GM20431 (cell line): ENCODE measurements around the gene PRDM5.

Source experiments
- in situ Hi-C: fragments of 300-500 bp; cut with MseI, MboI; formaldehyde crosslinking; loops from one replicate; pipeline ENCODE4 v1.15.0; 2020; ENCODE audit warnings: low sequenced_read_pairs; ENCODE audit not compliant: unreplicated experiment

The PRDM5 gene

GRCh38 chr4:120826853-120827252 is 95.7 kb downstream of the PRDM5 start:
- in situ Hi-C loops: no loop called here

GRCh38 chr4:120826449-120826848 is 96.1 kb downstream of the PRDM5 start:
- in situ Hi-C loops: no loop called here

GRCh38 chr4:120824946-120825345 is 97.6 kb downstream of the PRDM5 start:
- in situ Hi-C loops: no loop called here

- in situ Hi-C loops: no loop called here
Observed at GRCh38 chr4:120821977-120822376, 100.5 kb downstream of the PRDM5 start.

- in situ Hi-C loops: no loop called here
Observed at GRCh38 chr4:120821029-120821428, 101.5 kb downstream of the PRDM5 start.

- in situ Hi-C loops: no loop called here
Observed at GRCh38 chr4:120819805-120820437, 102.6 kb downstream of the PRDM5 start.

GRCh38 chr4:120816296-120816965 is 106.1 kb downstream of the PRDM5 start:
- in situ Hi-C loops: no loop called here

GRCh38 chr4:120815361-120815760 is 107.2 kb downstream of the PRDM5 start:
- in situ Hi-C loops: no loop called here

- in situ Hi-C loops: no loop called here
Observed at GRCh38 chr4:120814886-120815285, 107.6 kb downstream of the PRDM5 start.

- in situ Hi-C loops: no loop called here
Observed at GRCh38 chr4:120812216-120812615, 110.3 kb downstream of the PRDM5 start.

GRCh38 chr4:120809518-120809917 is 113.0 kb downstream of the PRDM5 start:
- in situ Hi-C loops: no loop called here

GRCh38 chr4:120808475-120809141 is 113.9 kb downstream of the PRDM5 start:
- in situ Hi-C loops: no loop called here

GRCh38 chr4:120801137-120801758 is 121.3 kb downstream of the PRDM5 start:
- in situ Hi-C loops: no loop called here

- in situ Hi-C loops: no loop called here
Observed at GRCh38 chr4:120798570-120798969, 124.0 kb downstream of the PRDM5 start.

GRCh38 chr4:120796271-120796670 is 126.3 kb downstream of the PRDM5 start:
- in situ Hi-C loops: no loop called here

GRCh38 chr4:120785202-120785601 is 137.3 kb downstream of the PRDM5 start:
- in situ Hi-C loops: no loop called here

- in situ Hi-C loops: no loop called here
Observed at GRCh38 chr4:120777459-120777858, 145.1 kb downstream of the PRDM5 start.

- in situ Hi-C loops: no loop called here
Observed at GRCh38 chr4:120775431-120775830, 147.1 kb downstream of the PRDM5 start.

- in situ Hi-C loops: no loop called here
Observed at GRCh38 chr4:120773641-120774040, 148.9 kb downstream of the PRDM5 start.

- in situ Hi-C loops: no loop called here
Observed at GRCh38 chr4:120771907-120772306, 150.6 kb downstream of the PRDM5 start.

- in situ Hi-C loops: no loop called here
Observed at GRCh38 chr4:120770897-120771296, 151.6 kb downstream of the PRDM5 start.
